OCI-LY7 (cell line): Measurements from ENCODE around the gene CLMN.

Experiments used
- CTCF ChIP-seq: fragments of 200-600 bp; sonication (generic); conservative IDR thresholded peaks from 2 replicates; pipeline ENCODE4 v1.5.1; 2014; ENCODE audit warnings: mild to moderate bottlenecking, antibody characterized with exemption, low read length, moderate library complexity, mixed read lengths
- EZH2phosphoT487 ChIP-seq: fragments of 200-600 bp; sonication (generic); IDR thresholded peaks from 2 replicates; pipeline ENCODE4 v1.6.1; 2018; ENCODE audit warnings: low read depth, borderline replicate concordance, mild to moderate bottlenecking, mixed run types, antibody characterized with exemption, low read length, moderate library complexity, mixed read lengths

- TF ChIP-seq CTCF, result no peak
- TF ChIP-seq EZH2phosphoT487, result no peak
Observed at GRCh38 chr14:95207475-95208233, 112.1 kb downstream of the CLMN start.
